OCI-LY7 (cell line): ENCODE results near the gene PPP1R12C.

ENCODE experiments used
- CTCF ChIP-seq: fragments of 200-600 bp; sonication (generic); conservative IDR thresholded peaks from 2 replicates; pipeline ENCODE4 v1.5.1; 2014; ENCODE audit warnings: mild to moderate bottlenecking, antibody characterized with exemption, low read length, moderate library complexity, mixed read lengths
- EZH2phosphoT487 ChIP-seq: fragments of 200-600 bp; sonication (generic); IDR thresholded peaks from 2 replicates; pipeline ENCODE4 v1.6.1; 2018; ENCODE audit warnings: low read depth, borderline replicate concordance, mild to moderate bottlenecking, mixed run types, antibody characterized with exemption, low read length, moderate library complexity, mixed read lengths

- no peak; the same call in 1 of the 2 replicates for TF ChIP-seq CTCF
- TF ChIP-seq EZH2phosphoT487: no peak
These were observed 36.3 kb downstream of the PPP1R12C start for GRCh38 chr19:55080968-55081769.
